ENCODE results near the gene CAPNS1.
"Not testable (repeated sequence)": the region's sequence is repeated elsewhere in the genome, so short reads cannot be mapped to it uniquely, and the experiment has no call there.

Gene CAPNS1

GRCh38 chr19:36114721-36115452, 25.0 kb upstream of the CAPNS1 start, which contains the start of gene POLR2I:
Gene POLR2I, minus strand, starts transcription at chr19:36114875. Its CDS starts 19 bp downstream, at chr19:36114856.
- DNase-seq, result peak; percentile 100

GRCh38 chr19:36115453-36116343, 24.2 kb upstream of the CAPNS1 start, which contains the start of gene TBCB:
Gene TBCB, plus strand, starts transcription at chr19:36115468. Its CDS starts 93 bp downstream, at chr19:36115561.
- DNase-seq, result no peak

GRCh38 chr19:36116344-36116637, 23.6 kb upstream of the CAPNS1 start:
- no peak for DNase-seq

- no peak for DNase-seq
Measured at GRCh38 chr19:36120092-36120983, 19.5 kb upstream of the CAPNS1 start.

- DNase-seq, result no peak
Measured at GRCh38 chr19:36120984-36121358, 18.9 kb upstream of the CAPNS1 start.

GRCh38 chr19:36121486-36122124, 18.3 kb upstream of the CAPNS1 start:
- DNase-seq, result no peak

GRCh38 chr19:36125557-36125956, 14.3 kb upstream of the CAPNS1 start:
- no peak for DNase-seq

- DNase-seq, result no peak
Measured at GRCh38 chr19:36128392-36128736, 11.5 kb upstream of the CAPNS1 start.

- DNase-seq, result not testable (repeated sequence)
Measured at GRCh38 chr19:36131221-36131620, 8.6 kb upstream of the CAPNS1 start.

- DNase-seq, result not testable (repeated sequence)
Measured at GRCh38 chr19:36134867-36135266, 5.0 kb upstream of the CAPNS1 start.

GRCh38 chr19:36136964-36137686, 2.7 kb upstream of the CAPNS1 start:
- DNase-seq, result no peak

- no peak for DNase-seq
Measured at GRCh38 chr19:36139120-36139472, 770 bp upstream of the CAPNS1 start.

GRCh38 chr19:36140304-36141038, 605 bp downstream of the CAPNS1 start:
- peak; percentile 79 for DNase-seq

- peak; percentile 93 for DNase-seq
Measured at GRCh38 chr19:36141039-36141927, 1.4 kb downstream of the CAPNS1 start.

GRCh38 chr19:36142046-36142445, 2.2 kb downstream of the CAPNS1 start:
- no peak for DNase-seq

- no peak for DNase-seq
Measured at GRCh38 chr19:36142496-36142895, 2.6 kb downstream of the CAPNS1 start.

- DNase-seq, result no peak
Measured at GRCh38 chr19:36144624-36145023, 4.8 kb downstream of the CAPNS1 start.

- DNase-seq, result no peak
Measured at GRCh38 chr19:36149673-36150406, 10.0 kb downstream of the CAPNS1 start.

GRCh38 chr19:36150586-36150985, 10.7 kb downstream of the CAPNS1 start:
- no peak for DNase-seq

All from OCI-M1 (cell line).